Activated CD8-positive, alpha-beta memory T cell treated with anti-CD3 and anti-CD28 coated beads, Interleukin-2, amount 10 ng/mL, durations not matched to agents 7 days and 5 days (primary cell): ENCODE measurements around the gene KCNQ2. TPM values are rescaled to one million over a fixed set of nuclear protein-coding genes. Genes with fewer than 3 reads are reported as not detected.

Experiments
- ATAC-seq: fragments of 150-1000 bp; cut with Tn5 transposase; one replicate; pipeline ENCODE4 v1.10.0; 2021; ENCODE audit warnings: moderate library complexity
- CTCF ChIA-PET: fragments of 350-600 bp; sonication (Branson Sonifier 250); formaldehyde crosslinking; loops from one replicate; lab custom pipeline; 2021; ENCODE audit warnings: antibody characterized with exemption; lab: Charles Lee
- DNase-seq: peaks from one replicate; pipeline ENCODE4 v3.0.0-alpha.2; 2020
- H3K27ac Mint-ChIP-seq: one replicate; pipeline ENCODE4 v1.8.0; 2021; ENCODE audit warnings: mild to moderate bottlenecking, mixed read lengths
- H3K27me3 Mint-ChIP-seq: one replicate; pipeline ENCODE4 v1.8.0; 2021; ENCODE audit warnings: mixed read lengths
- H3K36me3 Mint-ChIP-seq: one replicate; pipeline ENCODE4 v1.8.0; 2021; ENCODE audit warnings: mild to moderate bottlenecking, mixed read lengths
- H3K4me1 Mint-ChIP-seq: one replicate; pipeline ENCODE4 v1.8.0; 2021; ENCODE audit warnings: mixed read lengths
- H3K4me3 Mint-ChIP-seq: one replicate; pipeline ENCODE4 v1.8.0; 2021; ENCODE audit warnings: mild to moderate bottlenecking, moderate library complexity, mixed read lengths
- H3K9me3 Mint-ChIP-seq: one replicate; pipeline ENCODE4 v1.8.0; 2022; ENCODE audit warnings: low read depth, mixed read lengths
- total RNA-seq, 2 experiments: library from RNA; stranded (reverse); gene quantifications; one replicate each; pipeline ENCODE4 v1.2.3, GENCODE V29; 2021

Gene KCNQ2
- total RNA-seq, 2 experiments from 2014 or later, result 0.05 TPM; not detected in 1

DNA sequence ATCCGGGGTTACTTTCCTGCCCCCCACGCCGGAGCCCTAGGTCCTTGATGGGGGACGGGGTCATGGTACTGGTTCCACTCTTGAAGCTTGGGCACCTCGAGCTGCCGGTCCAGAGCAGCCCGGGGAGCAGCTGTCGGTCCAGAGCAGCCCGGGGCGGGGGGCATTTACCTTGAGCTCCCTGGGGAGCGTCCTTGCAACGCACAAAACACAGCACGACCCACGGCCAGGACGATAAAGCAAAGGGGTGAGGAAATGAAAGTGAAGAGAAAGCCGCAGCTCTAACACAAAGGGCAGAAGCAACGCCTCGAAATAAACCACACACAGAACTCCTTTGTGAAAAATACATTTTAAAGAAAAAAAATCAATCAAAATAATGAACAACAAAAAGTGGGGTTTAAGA lies 39.1 kb downstream of the KCNQ2 start:
- ATAC-seq, result no peak
- Mint-ChIP-seq H3K27me3 (peaks cover 13% of the 10 kb centered on the region), H3K9me3 (no peaks in the 10 kb centered on the region), H3K36me3 (no peaks in the 10 kb centered on the region), H3K27ac (no peak overlapping the region), H3K4me3 (no peak overlapping the region), H3K4me1 (peaks cover 8% of the 10 kb centered on the region)
- CTCF ChIA-PET, result no interaction called here
- DNase-seq, result no peak

DNA sequence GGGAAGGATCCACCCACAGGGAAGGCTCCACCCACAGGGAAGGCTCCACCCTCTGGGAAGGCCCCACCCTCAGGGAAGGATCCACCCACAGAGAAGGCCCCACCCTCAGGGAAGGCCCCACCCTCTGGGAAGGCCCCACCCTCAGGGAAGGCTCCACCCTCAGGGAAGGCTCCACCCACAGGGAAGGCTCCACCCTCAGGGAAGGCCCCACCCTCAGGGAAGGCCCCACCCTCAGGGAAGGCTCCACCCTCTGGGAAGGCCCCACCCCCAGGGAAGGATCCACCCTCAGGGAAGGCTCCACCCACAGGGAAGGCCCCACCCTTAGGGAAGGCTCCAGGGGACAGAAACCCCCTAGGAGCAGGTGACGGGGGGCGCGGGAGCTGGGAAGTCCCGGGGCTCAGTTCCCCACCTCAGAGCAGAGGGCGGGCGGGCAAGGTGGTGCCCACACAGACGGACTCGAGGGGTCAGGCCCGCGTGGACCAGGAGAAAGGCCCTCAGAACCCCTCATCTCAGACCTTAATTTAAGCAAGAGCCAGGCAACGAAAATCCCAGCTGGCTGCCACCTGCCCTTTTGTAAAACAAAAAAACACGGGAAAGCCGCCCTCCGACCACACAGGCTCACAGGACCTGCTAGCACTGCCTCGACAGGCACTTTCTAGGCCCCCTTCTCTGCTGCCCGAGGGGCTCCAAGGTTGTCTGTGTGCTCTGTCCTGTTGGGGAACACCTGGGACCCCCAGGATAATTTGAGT lies 39.7 kb downstream of the KCNQ2 start:
- Mint-ChIP-seq H3K27ac (no peak overlapping the region), H3K4me3 (no peak overlapping the region), H3K4me1 (peaks cover 8% of the 10 kb centered on the region), H3K9me3 (no peaks in the 10 kb centered on the region), H3K27me3 (peaks cover 13% of the 10 kb centered on the region), H3K36me3 (no peaks in the 10 kb centered on the region)
- DNase-seq (no peak), ATAC-seq (no peak)
- CTCF ChIA-PET, result no interaction called here

DNA sequence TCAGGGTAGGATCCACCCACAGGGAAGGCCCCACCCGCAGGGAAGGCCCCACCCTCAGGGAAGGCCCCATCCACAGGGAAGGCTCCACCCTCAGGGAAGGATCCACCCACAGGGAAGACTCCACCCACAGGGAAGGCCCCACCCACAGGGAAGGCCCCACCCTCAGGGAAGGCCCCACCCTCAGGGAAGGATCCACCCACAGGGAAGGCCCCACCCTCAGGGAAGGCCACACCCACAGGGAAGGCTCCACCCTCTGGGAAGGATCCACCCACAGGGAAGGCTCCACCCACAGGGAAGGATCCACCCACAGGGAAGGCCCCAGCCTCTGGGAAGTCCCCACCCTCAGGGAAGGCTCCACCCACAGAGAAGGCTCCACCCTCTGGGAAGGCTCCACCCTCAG lies 40.5 kb downstream of the KCNQ2 start:
- Mint-ChIP-seq H3K27ac (no peak overlapping the region), H3K9me3 (no peaks in the 10 kb centered on the region), H3K4me1 (peaks cover 8% of the 10 kb centered on the region), H3K36me3 (no peaks in the 10 kb centered on the region), H3K27me3 (peaks cover 5% of the 10 kb centered on the region), H3K4me3 (no peak overlapping the region)
- DNase-seq, result no peak
- ATAC-seq, result no peak
- CTCF ChIA-PET, result no interaction called here

DNA sequence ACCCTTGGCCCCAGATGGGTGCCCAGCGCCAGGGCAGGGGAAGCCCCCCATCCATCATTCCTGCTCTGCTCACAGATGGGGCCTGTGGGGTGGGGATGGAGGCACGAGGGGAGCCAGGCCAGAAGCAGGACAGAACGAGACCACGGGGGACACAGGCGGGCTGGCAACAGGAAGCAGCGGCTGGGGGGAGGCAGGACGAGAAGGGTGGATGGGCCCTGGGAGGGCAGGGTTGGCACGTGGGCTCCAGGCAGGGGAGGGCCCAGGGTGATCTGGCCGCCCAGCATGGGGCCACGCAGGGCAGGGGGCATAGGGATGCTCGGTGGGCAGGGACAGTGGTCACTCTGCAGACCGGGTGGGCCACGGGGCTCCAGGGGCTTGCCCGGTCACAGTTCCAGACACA lies 41.6 kb downstream of the KCNQ2 start:
- Mint-ChIP-seq H3K36me3 (no peaks in the 10 kb centered on the region), H3K27ac (no peak overlapping the region), H3K4me3 (no peak overlapping the region), H3K4me1 (peaks cover 8% of the 10 kb centered on the region), H3K27me3 (peaks cover 2% of the 10 kb centered on the region), H3K9me3 (no peaks in the 10 kb centered on the region)
- DNase-seq, result no peak
- no peak for ATAC-seq
- CTCF ChIA-PET, result no interaction called here

DNA sequence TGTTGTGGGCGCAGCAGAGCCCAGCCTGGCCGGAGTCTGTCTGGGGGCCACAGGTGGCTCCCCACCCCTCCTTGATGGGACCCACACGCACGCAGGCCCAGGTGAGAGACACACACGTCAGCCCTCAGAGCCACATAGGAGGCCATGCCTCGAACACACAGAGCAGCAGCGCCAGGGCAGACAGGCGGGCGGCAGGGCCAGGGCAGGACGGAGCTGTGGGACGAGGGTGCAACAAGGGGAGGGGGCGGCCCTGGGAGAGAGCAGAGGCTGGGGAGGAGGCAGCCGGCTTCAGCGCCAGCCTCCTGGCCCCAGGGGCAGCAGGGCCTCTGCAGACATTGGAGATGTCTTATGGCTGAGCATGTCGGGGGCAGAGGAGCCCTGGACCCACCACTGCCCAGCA lies 42.5 kb downstream of the KCNQ2 start:
- Mint-ChIP-seq H3K27me3 (no peaks in the 10 kb centered on the region), H3K9me3 (no peaks in the 10 kb centered on the region), H3K36me3 (no peaks in the 10 kb centered on the region), H3K27ac (no peak overlapping the region), H3K4me3 (no peak overlapping the region), H3K4me1 (peaks cover 8% of the 10 kb centered on the region)
- CTCF ChIA-PET, result no interaction called here
- ATAC-seq, result no peak
- no peak for DNase-seq

DNA sequence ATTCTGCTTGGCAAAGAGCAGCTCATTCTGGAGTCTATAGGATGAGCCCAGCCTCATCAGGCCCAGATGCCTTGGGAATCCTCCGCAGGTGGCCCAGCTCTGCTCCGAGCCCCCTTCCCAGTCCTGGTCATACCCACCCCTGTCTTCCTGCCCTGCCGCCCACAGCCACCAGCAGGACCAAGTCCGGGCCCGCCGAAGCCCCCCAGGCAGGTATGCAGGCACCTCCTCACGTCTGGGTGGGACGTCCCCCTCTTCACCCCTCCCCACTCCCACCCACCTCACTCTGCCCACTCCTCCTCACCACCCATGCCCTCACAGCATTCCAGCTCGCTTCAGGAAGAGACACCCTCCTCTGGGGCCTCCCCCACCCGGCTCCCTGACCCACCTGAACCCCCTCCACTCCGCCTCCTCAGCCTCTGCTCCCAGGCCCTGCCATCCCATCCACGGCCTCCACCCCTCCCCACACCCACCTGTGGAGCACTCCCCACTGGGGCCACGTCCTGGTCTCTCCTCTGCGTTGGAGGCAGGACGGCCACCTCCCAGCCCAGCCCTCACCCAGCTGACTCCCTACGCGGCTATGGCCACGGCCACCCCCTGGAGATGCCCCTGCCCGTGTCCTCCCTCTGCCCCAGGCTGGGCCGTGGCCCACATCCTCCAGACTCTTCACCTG lies 43.4 kb downstream of the KCNQ2 start:
- no peak for ATAC-seq
- CTCF ChIA-PET, result no interaction called here
- no peaks in the 10 kb centered on the region for H3K4me1 Mint-ChIP-seq
- no peak overlapping the region for H3K4me3 Mint-ChIP-seq
- H3K36me3 Mint-ChIP-seq, result no peaks in the 10 kb centered on the region
- no peaks in the 10 kb centered on the region for H3K27me3 Mint-ChIP-seq
- no peak overlapping the region for H3K27ac Mint-ChIP-seq
- H3K9me3 Mint-ChIP-seq, result no peaks in the 10 kb centered on the region
- DNase-seq, result no peak

DNA sequence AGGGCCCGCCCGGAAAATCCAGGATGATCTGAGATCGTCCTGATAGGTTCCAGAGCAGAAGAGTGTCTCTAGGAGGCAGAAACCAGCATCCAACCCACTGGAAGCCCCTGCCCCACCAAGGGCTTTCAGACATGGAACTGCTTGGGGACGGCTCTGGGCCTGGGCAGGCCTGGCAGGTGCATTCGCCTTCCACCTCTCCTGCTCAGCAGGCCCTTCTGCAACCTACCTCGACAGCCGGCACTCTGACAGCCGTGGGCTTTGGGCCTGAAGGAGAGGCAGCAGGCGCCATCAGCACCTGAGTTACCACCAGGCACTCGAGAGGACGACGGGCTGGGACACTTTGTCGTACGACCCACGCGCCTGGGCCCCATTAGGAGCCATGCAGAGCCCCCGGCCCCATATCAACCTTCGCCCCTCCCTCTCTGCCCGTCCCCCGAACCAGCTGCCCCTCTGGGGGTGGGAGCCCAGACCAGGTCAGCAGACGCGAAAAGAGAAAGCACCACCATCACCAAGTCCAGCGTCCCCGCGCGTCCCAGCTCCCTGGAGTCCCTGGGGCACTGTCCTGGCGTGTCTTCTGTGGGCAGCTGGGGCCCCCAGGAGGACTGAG lies 44.6 kb downstream of the KCNQ2 start:
- no peak for ATAC-seq
- Mint-ChIP-seq H3K27ac (no peak overlapping the region), H3K9me3 (no peaks in the 10 kb centered on the region), H3K36me3 (no peaks in the 10 kb centered on the region), H3K27me3 (no peaks in the 10 kb centered on the region), H3K4me1 (no peaks in the 10 kb centered on the region), H3K4me3 (no peak overlapping the region)
- DNase-seq, result no peak
- CTCF ChIA-PET, result no interaction called here

DNA sequence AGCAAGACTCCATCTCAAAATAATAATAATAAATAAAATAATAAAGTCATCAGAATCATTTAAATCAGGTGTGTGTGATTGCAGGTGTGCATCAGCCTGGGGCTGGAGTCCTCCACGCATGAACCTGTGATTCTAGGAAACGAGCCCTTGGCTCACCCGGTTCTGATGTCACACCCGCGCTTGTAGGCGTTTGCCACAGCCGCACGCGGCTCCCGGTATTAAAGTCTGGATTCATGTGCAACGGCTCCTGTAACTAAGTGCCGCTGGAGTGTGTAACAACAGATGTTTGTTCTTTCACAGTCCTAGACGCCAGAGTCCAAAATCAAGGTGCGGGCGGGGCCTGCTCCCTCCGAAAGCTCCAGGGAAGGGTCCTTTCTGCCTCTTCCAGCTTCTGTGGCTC lies 45.2 kb downstream of the KCNQ2 start:
- CTCF ChIA-PET, result no interaction called here

DNA sequence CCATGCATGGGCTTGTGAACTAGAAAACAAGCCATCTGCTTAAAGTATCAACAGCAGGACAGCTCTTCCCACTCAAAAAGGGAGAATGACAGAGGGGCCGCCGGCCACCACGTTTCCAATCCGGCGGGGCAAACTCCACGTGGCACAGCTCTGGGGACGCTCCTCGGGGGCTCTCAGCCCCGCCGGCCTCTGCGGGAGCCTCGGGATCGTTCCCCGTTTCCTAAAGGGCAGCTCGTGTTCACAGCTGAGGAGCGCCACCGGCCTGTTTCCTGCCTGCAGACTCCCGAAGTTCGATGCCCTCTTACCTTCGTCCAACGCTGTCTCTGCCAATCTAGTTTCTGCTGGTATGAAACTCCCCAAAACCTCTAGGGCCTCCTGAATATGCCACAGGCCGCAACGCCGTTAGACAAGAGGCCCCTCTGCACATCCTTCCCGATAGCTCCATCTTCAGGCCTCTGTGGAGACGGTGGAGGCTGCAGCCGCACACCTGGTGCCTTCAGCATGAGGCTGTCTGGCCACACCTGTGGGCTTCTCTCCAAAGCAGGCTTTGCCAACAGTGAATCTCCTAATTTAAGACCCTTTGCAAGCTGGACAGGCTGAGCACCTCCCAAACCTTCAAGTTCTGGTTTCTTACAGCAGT lies 46.5 kb downstream of the KCNQ2 start:
- Mint-ChIP-seq H3K36me3 (no peaks in the 10 kb centered on the region), H3K9me3 (no peaks in the 10 kb centered on the region), H3K27me3 (no peaks in the 10 kb centered on the region), H3K27ac (no peak overlapping the region), H3K4me3 (no peak overlapping the region), H3K4me1 (no peaks in the 10 kb centered on the region)
- CTCF ChIA-PET, result no interaction called here
- no peak for ATAC-seq
- DNase-seq, result no peak

More for the DNA sequence above, 45.2 kb downstream of the KCNQ2 start:
- no peak overlapping the region for H3K27ac Mint-ChIP-seq
- DNase-seq (no peak), ATAC-seq (no peak)
- H3K4me3 Mint-ChIP-seq, result no peak overlapping the region
- H3K27me3 Mint-ChIP-seq, result no peaks in the 10 kb centered on the region
- H3K36me3 Mint-ChIP-seq, result no peaks in the 10 kb centered on the region
- no peaks in the 10 kb centered on the region for H3K9me3 Mint-ChIP-seq
- H3K4me1 Mint-ChIP-seq, result no peaks in the 10 kb centered on the region

DNA sequence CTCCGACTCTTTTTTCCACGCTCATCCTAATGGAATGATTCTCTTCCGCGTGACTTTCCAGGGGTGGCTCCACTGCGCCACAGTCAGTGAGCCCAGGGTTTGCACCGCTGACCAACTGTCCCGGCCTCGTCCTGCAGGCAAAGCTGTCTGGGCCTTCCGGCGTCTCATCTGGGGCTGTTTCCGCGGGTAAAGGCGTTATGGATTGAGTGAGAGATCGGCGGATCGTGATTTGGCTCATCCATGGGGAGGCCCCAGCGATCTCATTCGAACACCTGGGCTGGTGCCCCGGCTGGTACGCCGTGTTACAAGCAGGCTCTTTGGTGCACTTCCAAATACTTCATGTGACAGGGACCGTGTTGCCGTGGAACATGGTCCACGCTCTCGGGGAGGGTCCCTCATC lies 47.8 kb downstream of the KCNQ2 start:
- ATAC-seq (no peak), DNase-seq (no peak)
- no peak overlapping the region for H3K4me3 Mint-ChIP-seq
- H3K36me3 Mint-ChIP-seq, result no peaks in the 10 kb centered on the region
- CTCF ChIA-PET, result no interaction called here
- no peaks in the 10 kb centered on the region for H3K4me1 Mint-ChIP-seq
- H3K27me3 Mint-ChIP-seq, result no peaks in the 10 kb centered on the region
- no peak overlapping the region for H3K27ac Mint-ChIP-seq
- H3K9me3 Mint-ChIP-seq, result no peaks in the 10 kb centered on the region

DNA sequence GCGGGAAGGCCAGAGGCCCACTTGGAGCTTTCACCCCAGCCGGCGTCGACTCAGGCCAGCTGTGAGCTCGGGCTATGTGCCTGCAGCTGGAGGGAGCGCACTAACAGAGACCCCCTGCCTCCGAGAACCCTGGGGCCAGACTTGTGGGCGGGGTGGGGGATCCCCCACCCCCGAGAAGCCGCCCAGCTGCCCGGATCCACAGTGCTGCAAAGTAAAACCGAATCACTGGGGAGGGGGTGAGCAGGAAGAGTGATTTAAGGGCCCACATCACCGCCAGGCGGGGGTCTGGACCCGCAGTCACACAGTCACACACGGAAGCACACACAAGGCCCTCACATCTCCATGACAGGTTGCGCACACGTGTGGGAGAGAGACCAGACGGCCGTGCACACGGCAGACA lies 48.7 kb downstream of the KCNQ2 start:
- Mint-ChIP-seq H3K36me3 (no peaks in the 10 kb centered on the region), H3K27ac (no peak overlapping the region), H3K9me3 (no peaks in the 10 kb centered on the region), H3K27me3 (no peaks in the 10 kb centered on the region), H3K4me3 (no peak overlapping the region), H3K4me1 (no peaks in the 10 kb centered on the region)
- CTCF ChIA-PET, result no interaction called here
- ATAC-seq, result no peak
- no peak for DNase-seq

DNA sequence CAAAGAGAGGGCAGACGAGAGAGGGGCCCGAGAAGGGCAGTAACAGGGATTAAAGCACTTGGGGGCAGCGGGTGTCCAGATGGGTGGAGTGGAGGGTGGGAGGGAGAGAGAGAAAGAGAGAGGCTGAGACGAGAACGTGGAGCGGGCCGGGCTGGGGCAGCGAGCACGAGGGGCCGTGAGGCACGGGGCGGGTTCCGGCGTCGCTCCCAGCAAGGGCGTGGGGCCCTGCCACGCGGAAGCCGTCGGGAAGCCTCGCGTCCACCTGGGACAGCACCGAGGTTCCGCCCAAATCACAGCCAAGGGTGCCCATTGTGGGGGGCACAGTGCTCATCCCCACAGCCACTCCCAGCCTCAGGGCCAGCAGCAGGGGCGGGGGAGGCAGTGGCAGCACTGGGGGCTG lies 49.8 kb downstream of the KCNQ2 start:
- ATAC-seq (no peak), DNase-seq (no peak)
- no peaks in the 10 kb centered on the region for H3K9me3 Mint-ChIP-seq
- no peaks in the 10 kb centered on the region for H3K36me3 Mint-ChIP-seq
- no peak overlapping the region for H3K27ac Mint-ChIP-seq
- no peaks in the 10 kb centered on the region for H3K4me1 Mint-ChIP-seq
- CTCF ChIA-PET, result no interaction called here
- H3K4me3 Mint-ChIP-seq, result no peak overlapping the region
- H3K27me3 Mint-ChIP-seq, result no peaks in the 10 kb centered on the region

DNA sequence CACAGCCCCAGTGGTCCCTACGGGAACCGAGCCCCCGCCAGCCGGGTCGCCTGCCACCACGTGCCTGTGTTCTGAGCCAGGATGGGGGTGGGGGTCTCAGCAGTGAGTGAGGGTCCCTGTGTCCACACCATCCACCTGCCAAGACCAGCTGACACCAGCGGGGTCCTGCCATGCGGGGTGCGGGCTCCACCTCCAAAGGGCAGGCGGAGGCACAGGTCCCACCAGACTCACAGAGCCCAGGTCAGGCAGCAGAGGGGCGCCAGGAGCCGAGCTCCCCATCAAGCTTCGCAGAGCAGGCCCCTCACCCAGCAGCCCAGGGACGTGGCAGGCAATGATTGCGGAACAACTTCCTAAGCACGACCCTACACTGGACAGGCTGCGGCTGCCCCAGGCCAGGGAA lies 50.5 kb downstream of the KCNQ2 start:
- Mint-ChIP-seq H3K27ac (no peak overlapping the region), H3K9me3 (no peaks in the 10 kb centered on the region), H3K27me3 (no peaks in the 10 kb centered on the region), H3K4me3 (no peak overlapping the region), H3K36me3 (no peaks in the 10 kb centered on the region), H3K4me1 (no peaks in the 10 kb centered on the region)
- DNase-seq (no peak), ATAC-seq (no peak)
- CTCF ChIA-PET, result no interaction called here
